GM12892 (cell line): ENCODE data around the gene ADGRF1.

ENCODE experiments used
- POLR2A ChIP-seq: IDR thresholded peaks from 2 replicates; pipeline ENCODE4 v1.6.1; 2011; ENCODE audit warnings: low read depth, low read length, control low read depth
- POLR2AphosphoS5 ChIP-seq: IDR thresholded peaks from 2 replicates; pipeline ENCODE4 v1.6.1; 2011; ENCODE audit warnings: low read depth, low read length, control low read depth

DNA sequence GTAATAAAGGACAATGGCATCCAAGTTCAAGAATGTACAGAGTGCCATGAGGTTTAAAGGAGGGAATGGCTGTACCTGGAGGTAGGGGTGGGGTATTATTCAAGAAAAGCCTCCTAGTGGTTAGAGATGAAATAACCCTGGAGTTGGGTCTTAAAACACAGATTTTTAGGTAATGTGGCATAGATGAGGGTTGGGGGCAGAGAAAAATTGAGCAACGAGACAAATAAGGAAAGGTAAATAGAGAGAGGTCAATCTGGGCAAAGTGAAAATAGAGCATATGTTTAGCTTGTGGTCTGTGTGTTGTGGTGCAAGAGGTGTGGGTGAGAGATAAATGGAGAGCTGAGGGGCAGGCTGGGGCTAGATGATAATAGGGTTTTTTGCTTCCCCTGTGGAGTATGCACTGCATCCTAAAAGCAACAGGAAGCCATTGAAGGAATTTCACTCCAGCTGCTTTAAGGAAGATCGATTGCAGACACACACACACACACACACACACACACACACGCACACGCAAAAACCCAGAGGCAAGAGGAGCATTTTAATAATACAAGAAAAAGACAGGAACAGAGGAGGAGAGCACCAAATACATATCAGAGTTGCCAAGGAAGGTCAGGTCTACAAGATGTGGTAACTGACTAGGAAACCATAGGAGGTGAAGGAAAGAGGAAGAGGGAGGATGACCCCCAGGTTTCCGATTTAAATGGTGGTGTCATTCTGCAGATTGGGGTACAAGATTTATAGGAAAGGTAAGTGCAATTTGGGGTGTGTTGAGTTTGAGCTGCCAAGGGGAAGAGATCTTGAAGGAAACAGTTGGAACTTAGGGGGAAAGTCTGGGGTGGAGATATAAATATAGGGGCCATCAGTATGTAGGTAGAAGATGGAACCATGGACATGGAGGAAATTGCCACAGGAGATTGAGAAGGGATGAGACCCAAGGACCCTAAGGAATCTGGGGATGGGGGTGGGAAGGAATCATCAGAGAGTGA is 31.3 kb upstream of the ADGRF1 start:
- no peak for TF ChIP-seq POLR2A
- TF ChIP-seq POLR2AphosphoS5 = no peak
